Measurements from ENCODE around the gene CHCT1. TPM values are rescaled to one million over a fixed set of nuclear protein-coding genes. Genes with fewer than 3 reads are reported as not detected.

The CHCT1 gene
- not detected in 2 replicates for total RNA-seq

DNA sequence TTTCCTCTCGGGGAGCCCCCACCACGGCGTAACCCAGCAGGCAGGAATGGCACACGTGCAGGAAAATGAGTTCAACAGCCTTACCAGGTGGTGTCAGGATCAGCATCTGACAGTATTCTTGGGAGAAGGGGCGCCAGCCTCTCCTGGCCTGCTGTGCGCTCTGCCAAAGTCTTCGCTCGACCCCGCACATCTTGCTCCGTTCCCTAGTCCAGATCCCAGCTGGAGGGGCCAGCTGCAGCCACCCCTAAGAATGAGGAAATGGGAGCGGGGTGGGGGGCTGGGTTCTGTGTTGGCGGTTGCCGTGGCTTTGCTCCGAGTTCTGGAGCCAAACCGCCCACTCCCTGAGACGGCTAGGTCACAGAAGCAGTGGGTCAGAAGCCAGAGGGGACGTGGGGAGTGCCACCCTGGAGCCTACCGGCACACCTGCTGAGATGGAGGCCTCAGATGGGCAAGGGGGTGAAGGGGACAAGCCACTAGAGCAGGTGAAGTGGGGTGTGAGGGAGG lies at the start of gene CHCT1:
Gene CHCT1 (plus strand): TSS at position 328 of the 504 bp plus-strand sequence. CDS start 104 bp downstream, at position 432.

DNA sequence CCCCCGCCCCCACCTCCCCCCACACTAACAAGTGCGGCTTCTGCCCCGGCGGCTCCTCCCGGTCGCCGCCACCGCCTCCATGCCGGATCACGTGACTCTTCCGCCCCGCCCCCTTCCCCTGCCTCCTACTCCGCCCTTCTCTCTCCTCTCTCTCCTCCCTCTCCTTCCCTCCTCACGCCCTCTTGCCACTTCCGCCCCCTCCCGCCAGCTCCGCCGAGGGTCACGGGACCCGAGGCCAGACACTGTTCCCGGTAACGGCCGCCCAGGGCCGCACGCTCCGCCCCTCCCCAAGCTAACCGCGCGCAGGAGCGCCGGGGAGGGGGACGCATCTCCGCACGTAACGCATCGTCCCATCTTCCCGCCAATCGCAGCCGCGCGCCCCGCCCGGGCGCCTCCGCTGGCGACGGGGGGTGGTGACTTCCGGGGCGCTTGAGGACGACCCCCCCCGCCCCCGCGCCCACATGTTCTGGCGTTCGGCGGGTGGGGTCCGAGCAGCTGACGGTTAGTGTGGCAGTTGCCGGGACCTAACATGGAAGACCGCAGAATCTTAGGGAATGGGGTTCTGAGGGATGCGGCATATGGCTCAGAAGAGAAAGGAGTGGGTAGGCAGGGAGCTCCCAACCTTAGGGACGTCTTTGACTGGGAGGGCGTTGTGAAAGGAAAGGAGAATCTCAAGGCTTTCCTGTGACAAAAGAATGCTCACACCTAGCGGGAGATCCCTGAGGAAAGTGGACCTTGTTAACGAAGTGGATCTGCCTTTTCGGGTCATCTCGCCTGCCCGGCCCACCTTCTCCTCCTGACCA lies 30.0 kb upstream of the CHCT1 start, which contains the start of gene USP32:
Gene USP32 (minus strand): TSS at position 92 of the 803 bp plus-strand sequence. CDS start 194 bp downstream, outside the sequence.

Other genes with a start within 250 kb of the CHCT1 start
- gene USP32, start 30.4 kb upstream of the CHCT1 start, total RNA-seq = 46.0 and 51.6 TPM in 2 replicates
- 36.4 and 41.7 TPM in 2 replicates for gene APPBP2, start 103.8 kb downstream of the CHCT1 start, total RNA-seq
- 5.9 and 9.4 TPM in 2 replicates for gene PPM1D, start 177.7 kb downstream of the CHCT1 start, total RNA-seq